SK-N-SH (cell line): ENCODE results near the gene SFXN4.

Source experiments
- EP300 ChIP-seq, 2 experiments: IDR thresholded peaks; 2 replicates each; pipeline versions ENCODE4 v1.4.0 to v1.6.1; 2012; ENCODE audit warnings: borderline replicate concordance in 1 of 2, low read depth in 1 of 2, low read length in 1 of 2
- MXI1 ChIP-seq: IDR thresholded peaks from 2 replicates; pipeline ENCODE4 v1.6.1; 2012; ENCODE audit warnings: mild to moderate bottlenecking, low read depth, low read length, improper control_type of control experiment
- POLR2AphosphoS5 ChIP-seq: IDR thresholded peaks from 2 replicates; pipeline ENCODE4 v1.6.1; 2012; ENCODE audit warnings: low read depth, low read length
- TF ChIP-seq, protein P1 (sequence below): fragments of 200-600 bp; sonication (generic); IDR thresholded peaks from 2 replicates; pipeline ENCODE4 v1.6.1; 2017; ENCODE audit warnings: antibody characterized with exemption, mild to moderate bottlenecking, moderate library complexity
- TF ChIP-seq, protein P2 (sequence below): fragments of 150-350 bp; IDR thresholded peaks from 2 replicates; pipeline ENCODE4 v1.6.1; 2016; ENCODE audit warnings: mild to moderate bottlenecking, low read depth, low read length
- TF ChIP-seq, protein P3 (sequence below): IDR thresholded peaks from 2 replicates; pipeline ENCODE4 v1.4.0; 2012; ENCODE audit warnings: low read depth, borderline replicate concordance

DNA sequence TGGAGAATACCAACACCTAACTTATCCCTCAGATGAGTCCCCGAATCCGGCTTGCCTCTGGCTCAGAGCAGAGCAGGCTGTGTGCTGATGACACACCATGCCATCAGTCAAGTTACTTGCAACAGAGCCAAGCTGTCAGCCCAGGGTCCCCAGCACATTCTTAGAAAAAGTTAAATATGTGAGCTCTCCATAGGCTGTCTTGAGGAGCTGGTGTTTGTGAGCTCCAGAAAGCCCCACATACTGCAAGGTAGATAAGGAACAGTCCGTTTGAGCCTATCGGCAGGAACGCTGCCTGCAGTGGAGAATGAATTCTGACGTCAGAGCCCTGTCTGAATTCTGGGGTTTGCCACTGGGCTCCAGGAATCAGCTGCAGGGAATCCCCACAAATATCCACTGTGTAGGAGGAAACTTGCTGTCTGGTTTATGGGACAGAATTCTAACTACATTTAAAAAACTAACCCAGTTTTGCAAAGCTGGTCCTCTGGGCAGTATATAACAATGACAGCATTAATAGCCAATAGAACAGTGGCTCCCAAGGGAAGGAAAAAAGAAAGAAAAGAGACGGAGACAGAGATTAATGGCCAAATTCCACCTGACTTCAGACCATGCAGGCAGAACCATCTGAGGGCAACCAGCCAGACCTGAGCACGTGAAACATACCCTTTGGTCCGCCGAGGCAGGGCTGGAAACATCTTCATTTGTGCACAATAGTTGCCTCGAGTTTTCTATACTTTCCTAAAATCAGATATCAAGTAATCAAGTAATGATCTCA lies 3.6 kb downstream of the SFXN4 start:
- TF ChIP-seq EP300 (IDR thresholded peaks at IDR 0.05; ENCODE audit: borderline replicate concordance in 1 of 2, low read depth in 1 of 2, low read length in 1 of 2) (no peak), MXI1 (no peak), POLR2AphosphoS5 (no peak)
- TF ChIP-seq, protein P1, sequence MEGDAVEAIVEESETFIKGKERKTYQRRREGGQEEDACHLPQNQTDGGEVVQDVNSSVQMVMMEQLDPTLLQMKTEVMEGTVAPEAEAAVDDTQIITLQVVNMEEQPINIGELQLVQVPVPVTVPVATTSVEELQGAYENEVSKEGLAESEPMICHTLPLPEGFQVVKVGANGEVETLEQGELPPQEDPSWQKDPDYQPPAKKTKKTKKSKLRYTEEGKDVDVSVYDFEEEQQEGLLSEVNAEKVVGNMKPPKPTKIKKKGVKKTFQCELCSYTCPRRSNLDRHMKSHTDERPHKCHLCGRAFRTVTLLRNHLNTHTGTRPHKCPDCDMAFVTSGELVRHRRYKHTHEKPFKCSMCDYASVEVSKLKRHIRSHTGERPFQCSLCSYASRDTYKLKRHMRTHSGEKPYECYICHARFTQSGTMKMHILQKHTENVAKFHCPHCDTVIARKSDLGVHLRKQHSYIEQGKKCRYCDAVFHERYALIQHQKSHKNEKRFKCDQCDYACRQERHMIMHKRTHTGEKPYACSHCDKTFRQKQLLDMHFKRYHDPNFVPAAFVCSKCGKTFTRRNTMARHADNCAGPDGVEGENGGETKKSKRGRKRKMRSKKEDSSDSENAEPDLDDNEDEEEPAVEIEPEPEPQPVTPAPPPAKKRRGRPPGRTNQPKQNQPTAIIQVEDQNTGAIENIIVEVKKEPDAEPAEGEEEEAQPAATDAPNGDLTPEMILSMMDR, result no peak
- TF ChIP-seq, protein P2, sequence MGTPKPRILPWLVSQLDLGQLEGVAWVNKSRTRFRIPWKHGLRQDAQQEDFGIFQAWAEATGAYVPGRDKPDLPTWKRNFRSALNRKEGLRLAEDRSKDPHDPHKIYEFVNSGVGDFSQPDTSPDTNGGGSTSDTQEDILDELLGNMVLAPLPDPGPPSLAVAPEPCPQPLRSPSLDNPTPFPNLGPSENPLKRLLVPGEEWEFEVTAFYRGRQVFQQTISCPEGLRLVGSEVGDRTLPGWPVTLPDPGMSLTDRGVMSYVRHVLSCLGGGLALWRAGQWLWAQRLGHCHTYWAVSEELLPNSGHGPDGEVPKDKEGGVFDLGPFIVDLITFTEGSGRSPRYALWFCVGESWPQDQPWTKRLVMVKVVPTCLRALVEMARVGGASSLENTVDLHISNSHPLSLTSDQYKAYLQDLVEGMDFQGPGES, result no peak
- TF ChIP-seq, protein P3, sequence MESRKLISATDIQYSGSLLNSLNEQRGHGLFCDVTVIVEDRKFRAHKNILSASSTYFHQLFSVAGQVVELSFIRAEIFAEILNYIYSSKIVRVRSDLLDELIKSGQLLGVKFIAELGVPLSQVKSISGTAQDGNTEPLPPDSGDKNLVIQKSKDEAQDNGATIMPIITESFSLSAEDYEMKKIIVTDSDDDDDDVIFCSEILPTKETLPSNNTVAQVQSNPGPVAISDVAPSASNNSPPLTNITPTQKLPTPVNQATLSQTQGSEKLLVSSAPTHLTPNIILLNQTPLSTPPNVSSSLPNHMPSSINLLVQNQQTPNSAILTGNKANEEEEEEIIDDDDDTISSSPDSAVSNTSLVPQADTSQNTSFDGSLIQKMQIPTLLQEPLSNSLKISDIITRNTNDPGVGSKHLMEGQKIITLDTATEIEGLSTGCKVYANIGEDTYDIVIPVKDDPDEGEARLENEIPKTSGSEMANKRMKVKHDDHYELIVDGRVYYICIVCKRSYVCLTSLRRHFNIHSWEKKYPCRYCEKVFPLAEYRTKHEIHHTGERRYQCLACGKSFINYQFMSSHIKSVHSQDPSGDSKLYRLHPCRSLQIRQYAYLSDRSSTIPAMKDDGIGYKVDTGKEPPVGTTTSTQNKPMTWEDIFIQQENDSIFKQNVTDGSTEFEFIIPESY, result no peak
